GDM1 (cell line): Measurements from ENCODE around the gene RAD51AP1.

ENCODE experiments used
- DNase-seq: peaks from one replicate; lab custom pipeline; 2025; lab: John Stamatoyannopoulos, UW

RAD51AP1 gene

DNA sequence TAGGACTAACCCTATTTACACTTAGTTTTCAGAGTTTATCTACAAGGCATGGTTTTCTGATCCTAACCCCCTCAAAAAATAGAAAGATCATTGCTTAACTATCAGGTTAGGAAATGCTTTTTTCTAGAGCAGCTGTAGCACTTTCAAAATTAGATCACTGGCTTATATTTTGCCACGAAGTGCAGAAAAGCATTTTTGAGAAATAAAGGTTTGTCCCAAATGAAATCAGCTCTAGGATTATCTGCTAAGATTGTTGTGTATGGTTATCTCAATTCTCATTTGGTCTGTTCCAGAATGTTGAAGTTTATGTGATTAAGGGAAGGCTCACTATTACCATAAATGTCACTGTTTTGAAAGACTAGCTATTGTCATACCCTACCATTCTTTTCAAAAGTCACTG lies 13.5 kb downstream of the RAD51AP1 start:
- no peak for DNase-seq

DNA sequence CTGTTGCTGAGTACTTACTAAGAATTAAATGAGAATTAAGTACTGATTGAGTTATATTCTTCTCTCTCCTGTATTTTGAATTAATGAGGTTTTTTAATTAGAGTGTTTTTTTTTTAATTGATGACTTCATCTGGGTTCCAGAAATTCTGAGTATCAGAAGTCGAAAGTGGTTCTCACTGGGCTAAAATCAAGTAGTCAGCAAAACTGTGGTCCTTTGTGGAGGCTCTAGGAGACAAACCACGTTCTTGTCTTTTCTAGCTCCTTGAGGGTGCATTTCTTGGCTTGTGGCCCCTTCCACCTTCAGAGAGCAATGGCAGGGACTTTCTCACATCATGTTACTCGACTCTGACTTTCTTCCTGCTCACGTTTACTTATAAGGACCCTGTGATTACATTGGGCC lies 15.3 kb downstream of the RAD51AP1 start:
- no peak for DNase-seq

DNA sequence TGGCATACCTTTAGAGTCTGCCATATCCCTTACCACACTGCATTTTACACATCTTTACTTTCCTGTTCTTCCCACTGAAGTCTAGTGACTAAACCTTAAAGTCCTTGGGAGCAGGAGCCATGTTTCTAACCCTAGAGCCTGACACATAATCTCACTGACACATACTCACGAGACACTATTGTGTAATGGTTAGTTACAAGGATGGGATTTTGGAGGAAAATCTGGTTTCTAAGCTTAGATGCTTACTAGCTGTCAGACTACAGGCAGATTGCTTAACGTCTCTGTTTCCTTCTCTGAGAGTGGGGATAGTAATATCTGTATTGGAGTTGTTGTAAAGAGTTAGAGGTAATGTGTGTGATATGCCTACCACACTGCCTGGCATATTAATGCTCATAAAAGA lies 17.1 kb downstream of the RAD51AP1 start:
- no peak for DNase-seq

DNA sequence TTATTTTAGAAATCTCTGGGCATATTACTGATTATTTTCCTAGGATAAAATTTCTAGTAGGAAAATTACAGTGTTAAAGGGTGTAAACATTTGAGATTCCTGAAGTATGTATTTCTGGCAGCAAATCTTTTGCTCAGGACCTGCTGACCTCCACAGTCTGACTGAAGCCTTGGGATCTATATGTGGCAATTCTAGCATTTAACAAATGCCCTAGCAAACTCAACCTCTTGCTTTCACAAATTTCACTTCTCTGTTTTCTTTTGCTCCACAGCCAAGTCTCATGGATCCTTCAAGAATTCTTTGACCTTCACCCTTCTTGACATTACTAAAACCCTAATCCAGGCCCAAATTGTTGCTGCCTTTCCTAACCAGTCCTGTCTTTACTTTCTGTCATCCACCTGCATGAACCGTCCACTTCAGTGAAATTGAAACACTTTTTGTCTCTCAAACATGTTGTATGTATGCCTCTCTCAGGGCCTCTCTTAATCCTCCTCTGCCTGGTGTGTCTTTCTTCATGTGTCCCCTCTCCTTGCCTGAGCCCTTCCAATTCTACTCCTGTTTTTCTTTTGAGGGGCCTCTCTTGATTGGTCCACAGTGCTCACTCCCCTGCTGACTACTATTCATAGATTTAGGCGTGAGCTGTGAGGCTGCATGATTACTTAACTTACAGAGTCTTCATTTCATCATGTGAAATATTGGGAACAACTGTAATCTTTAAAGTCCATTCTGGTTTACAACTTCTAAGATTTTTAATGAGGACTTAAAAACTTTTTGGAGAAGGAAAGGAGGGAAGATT lies 18.2 kb downstream of the RAD51AP1 start:
- DNase-seq, result no peak

DNA sequence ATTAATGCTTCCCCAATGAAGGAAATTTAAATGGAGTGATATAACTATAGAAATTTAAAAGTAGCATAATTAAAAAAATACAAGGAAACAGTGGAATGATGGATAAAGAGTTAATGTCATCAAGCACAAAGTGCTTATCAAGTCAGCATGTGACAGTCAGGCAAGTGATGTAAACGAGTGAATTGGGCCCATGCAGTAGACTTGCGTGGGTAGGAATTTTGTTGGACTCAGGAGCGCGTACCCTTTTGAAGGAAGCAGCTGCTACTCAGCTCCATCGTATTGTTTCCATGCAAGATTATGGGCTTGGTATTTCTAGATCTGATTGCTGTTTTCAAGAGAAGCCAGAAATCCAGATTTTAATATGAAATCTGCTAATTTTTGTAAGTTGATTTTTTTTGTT lies 18.9 kb downstream of the RAD51AP1 start:
- no peak for DNase-seq

DNA sequence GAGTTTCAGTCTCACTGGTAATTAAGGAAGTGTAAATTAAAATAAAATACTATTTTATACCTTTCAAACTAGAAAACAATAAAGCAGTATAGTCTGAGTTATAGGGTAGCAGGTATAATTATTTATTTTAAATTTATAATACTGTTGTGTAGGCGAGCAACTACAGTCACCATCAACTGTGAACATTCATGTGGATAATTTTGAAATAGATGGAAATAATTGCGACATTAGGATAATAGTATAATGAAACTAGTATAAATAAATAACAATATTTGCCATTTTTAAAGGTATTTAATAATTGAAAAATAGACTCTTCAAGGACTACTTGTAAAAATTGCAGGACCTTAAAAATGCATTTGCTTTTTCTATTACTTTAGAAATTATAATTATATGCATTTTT lies 19.5 kb downstream of the RAD51AP1 start:
- DNase-seq, result no peak

DNA sequence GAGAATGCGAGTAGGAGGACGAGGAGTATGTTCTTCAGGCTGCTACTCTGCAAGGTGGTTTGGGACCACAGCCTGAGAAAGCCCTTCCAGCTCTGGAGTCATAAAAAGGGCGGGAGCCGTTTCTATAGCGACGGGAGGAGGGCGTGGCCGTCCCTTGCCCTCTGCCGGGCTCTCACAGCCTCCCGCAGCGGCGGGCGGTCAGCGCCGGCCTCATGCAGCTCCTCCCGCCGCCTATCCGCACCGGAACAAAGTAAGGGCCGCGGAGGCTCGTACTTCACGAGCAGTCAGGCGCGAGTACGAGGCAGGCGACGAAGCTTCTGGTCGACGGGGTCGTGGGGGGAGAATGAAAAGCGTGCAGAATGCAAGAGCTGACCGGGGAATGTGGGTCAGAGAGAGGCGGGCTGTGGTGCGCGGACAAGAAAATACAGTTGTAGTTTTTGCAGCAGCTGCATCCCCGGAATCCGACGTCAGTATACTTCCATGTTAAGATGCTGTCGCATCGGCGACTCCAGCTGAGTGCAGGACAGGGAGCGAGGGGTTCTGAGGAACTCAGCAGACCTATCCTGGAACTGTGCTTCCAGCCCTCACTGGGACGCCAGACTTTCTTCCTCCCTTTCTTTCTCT lies 23.5 kb downstream of the RAD51AP1 start, which contains the start of gene DYRK4:
Gene DYRK4 (plus strand): TSS at position 175 of the 624 bp plus-strand sequence. CDS start 38 bp downstream, at position 213.
- DNase-seq, result no peak

DNA sequence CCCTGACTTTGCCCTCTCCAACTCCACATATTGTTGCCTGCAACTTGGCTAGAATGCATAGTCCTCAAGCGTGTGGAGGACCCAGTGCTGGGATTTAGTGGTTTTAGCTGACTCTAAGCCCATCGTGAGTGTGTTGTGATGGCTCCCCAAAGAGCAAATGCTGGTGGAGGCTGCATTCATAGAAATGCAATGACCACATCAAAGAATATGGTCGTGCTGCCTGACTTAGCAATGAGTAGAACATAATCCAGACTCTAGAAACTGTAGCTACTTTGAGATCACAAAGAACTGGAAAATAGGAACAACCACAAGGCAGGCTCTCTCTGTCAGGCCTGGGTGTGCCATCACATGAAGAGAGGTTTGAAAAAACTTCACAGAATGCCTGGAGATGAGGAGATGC lies 24.6 kb downstream of the RAD51AP1 start:
- DNase-seq, result no peak

DNA sequence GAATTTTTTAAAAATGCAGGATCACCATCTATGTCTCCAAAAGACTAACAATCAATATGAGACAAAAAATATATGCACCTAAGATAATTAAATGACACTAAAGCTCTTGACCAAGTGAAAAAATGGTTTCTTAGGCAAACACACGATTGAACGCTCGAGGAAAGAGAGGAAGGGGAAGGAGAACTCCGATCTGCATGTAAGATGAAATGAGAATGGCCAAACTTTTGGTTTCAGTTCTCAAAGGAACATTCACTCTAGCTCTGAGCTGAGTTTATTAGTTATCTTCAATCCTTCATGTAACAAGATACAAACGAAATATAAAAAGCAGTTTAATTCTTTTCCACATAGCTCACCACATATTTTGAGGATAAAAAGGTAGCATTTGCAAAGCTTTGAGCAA lies 26.1 kb downstream of the RAD51AP1 start:
- no peak for DNase-seq

DNA sequence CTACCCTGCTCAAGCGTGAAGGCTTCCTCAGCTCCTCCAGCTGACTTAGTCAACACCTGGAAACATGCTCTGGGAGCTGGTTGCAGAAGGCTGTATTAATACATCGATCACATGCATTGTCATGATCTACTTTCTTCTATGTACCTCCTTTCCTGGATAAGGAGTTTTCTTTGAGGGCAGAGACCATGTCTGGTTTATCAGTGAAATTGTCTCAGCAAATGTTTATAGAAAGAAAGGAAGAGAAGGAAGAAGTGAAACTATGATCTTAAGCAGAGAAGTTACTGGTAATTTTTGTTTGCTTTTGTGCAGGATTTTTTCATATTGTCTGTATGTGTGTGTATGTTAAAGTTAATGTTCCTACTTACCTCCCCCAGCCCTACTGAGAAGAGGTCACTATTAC lies 27.8 kb downstream of the RAD51AP1 start:
- no peak for DNase-seq

DNA sequence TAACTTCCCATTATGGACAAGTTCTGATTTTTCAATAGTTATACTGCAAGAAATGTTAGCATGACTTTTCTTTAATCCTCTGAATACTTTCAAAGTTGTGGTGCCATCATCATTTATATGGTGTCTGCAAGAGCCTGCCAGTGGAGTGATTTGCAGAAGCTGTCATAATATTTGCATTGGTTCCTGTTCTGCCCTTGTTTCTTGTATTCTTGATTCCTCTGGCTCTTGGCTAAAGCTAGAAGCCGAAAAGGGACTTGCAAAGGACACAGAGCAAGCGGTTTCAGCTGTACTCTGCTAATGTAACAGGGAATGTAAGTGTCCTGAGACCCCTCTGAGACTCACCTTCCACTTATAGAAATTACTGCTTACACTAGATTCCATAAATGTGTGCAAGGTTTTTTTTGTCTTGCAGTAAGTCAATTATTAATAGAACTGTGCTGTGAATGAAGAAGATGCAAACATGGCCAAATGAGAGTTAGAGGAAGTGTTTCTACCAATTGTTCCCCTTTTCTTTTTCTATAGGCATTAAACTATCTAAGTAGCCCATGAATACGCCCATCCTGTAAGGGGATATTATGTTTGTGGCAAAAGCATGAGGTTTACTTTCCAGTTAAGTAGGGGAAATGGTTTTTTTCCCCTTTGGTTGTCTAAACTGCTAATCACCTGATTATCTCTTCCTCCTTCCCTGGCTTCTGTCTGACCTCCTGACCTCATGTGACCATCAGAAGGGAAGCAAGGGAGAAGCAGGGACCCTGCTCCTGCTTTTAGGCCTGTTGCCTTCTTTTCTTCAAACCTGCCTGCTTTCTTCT lies 28.6 kb downstream of the RAD51AP1 start:
- peak; percentile 19 for DNase-seq

DNA sequence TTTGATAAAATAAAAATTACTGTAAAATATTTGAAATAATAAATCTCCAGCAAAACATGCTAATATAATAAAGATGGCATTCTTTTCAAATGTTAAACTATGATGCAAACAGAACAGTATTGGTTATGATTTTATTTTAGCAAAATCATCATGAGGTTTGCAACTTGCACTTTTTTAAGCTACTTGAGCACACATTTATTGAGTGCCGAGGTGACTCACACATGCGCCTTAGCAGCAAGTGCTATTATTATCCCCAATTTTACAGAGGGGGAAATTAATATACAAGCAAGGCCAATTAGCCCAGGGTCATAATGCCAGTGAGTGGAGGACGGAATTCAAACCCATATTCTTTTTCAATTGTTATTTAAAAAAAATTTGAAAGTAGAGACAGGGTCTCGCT lies 30.6 kb downstream of the RAD51AP1 start:
- no peak for DNase-seq

DNA sequence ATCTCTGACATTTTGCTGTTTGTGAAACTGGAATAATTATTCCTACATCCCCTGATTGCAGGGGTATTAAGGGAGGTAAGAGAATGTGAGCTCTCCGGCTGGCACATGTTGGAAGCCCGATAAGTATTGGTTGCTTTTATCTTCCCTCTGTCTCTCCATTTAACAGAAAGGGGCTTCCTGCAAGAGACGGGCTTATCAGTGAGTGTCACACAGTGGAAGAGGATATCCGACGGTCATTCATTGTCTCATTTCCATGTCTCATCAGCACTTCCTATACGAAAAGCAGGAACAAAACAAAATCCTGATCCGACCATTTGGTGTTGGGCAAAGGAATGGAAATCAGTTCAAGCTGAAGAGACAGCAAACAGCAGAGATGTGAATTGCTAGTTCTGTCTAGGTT lies 34.0 kb downstream of the RAD51AP1 start:
- DNase-seq, result no peak

DNA sequence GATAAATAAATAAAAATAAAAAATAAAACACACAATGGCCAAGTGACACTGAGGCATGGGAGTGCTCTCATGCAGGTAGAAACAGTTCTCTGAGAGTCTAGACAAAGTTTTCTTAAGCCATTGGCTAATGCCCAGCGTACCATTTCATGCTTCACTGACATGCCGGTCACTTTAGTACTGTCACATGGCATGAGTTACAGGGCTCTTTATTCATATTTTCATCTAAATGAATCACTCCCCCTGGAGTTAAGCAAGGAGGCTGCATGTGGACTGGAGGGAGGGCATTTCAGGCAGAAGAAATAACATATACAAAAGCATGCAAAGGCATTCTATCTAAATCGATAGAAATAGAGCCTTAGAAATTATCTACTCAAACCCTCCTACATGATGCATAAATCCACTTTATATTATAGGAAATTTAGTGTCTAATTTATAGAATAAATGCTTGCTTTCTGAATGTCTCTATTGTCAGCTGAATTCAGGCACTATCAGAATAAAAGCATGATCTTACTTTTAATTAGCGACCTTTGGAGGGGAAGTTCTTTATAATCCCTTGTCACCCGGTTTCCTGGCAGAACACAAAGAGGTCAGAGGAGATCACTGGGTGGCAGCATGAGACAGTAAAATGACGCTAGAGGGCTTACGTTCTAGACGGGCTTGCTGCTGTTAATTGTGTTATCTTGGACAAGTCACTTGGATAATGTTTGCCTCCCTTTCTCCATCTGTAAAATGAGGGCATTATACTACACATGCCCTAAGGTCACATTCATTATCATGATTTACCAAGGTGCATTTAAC lies 40.8 kb downstream of the RAD51AP1 start:
- peak; percentile 34 for DNase-seq

DNA sequence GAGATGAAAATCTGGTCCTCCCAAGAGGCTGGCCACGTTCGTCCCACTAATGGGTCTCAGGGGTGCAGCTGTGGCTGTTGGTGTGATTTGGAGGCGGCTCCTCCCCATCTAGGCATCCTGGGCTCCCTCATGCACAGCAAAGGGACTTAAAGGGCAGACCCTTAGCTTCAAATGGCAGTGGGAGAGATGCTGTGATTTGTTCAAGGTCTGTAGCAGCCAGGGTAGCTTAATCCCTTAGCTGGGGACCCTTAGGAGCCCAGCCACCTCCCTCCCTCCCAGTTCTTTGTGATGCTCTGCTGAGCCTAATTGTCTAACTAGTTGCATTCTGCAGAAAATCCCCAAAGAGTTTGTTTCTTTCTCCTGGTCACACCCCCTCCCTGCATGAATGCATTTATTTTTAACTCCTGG lies 41.6 kb downstream of the RAD51AP1 start:
- DNase-seq, result no peak

DNA sequence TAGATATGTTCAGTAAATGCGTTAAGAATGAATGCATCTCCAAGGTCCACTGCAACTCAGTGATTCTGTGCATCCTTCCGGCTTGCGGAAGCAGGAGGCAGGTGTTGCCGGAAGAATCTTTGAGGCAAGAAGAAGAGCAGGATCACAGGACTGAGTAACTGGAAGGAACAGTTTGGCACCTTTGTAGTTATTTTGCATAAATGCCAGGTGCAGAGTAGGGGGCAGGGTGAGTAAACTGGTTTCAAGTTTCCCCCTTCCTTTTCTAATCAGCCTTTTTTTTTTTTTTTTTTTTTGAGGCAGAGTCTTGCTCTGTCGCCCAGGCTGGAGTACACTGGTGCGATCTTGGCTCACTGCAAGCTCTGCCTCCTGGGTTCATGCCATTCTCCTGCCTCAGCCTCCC lies 45.6 kb downstream of the RAD51AP1 start:
- DNase-seq, result no peak

DNA sequence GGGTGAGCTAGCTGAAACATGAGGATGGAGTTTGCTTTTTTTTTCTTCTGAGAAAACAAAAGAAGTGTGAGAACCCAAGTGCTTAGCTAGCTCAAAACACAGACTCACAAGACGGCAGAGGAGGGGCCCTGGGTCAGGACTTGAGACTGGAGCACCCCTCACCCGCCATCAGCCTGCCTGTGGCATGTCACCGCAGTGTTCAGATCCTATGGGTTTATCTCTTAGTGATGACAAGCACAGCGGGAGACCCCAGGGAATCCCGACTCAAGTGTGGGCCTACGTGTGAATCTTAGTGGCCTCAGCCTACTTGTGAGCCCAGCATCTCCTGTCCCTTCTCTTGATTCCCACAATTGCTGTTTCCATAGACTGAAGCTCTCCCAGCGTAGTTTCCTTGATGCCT lies 46.2 kb downstream of the RAD51AP1 start:
- no peak for DNase-seq

DNA sequence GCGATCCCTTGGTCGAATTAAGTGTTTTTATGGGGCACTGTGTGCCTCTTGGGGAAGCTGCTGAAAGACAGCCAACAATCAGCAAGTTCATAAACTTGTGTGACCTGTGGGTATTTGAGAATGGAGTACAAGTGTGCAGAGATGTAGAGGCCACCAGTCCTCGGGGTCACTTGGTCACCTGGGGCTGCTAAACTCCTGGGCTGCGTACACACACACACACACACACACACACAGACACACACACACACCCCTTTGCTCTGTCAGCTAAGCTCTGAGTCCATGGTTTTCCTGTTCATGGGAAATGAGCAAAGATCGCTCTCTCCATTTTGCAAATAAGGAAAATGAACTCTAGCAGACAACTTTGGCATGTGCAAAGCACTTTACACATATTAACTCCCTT lies 47.8 kb downstream of the RAD51AP1 start:
- DNase-seq, result no peak

DNA sequence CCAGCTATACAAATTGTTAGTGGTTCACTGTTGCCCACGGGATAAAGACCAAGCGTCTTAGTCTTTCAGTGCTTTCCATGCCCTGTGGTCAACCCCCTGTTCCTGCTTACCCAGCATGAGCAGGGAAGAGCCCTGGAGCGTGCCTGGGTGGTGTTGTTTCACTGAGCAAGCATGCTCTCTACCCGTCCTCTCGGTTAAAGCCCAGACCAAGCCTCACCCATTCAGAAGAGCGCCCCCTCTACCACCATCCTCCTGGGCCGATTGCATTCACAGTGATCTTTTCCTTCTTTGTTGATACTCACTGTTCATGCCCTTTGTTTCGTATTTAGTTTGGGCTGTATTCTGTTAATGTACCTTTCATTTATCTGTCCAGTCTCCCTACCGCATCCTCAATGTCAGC lies 48.4 kb downstream of the RAD51AP1 start:
- no peak for DNase-seq

DNA sequence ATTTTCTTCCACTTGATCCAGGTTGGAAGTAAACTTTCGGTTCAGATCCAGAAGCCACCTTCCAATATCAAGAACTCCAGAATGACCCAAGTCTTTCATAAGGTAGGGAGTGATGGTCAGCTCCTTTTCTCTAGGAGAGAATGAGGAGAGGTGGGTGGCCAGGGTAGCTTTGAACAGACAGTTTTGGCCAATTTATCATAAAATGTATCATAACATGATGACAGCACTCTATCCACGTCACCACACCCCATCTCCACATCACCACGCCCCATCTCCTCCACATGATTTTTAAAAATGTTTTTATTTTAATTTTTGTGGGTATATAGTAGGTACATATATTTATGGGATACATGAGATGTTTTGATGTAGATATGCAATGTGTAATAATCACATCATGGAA lies 50.2 kb downstream of the RAD51AP1 start:
- DNase-seq, result no peak

DNA sequence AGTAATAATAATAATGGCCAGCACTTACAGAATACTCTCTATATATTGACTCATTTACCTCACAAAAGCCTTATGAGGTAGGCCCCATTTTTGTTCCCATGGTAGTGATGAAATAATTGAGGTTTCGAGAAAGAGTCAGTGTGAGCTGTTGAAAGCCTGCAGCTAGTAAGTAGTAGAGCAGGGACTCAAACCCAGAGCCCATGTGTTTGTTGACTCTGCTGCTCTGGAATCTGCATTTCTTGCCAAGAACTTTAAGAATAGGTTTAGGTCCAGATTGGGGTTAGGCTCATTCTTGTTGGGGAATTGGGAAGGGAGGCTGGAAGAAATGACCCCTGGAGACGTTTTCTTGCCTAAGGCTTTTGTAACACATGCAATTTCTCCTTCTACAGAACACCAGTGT lies 51.3 kb downstream of the RAD51AP1 start:
- no peak for DNase-seq

DNA sequence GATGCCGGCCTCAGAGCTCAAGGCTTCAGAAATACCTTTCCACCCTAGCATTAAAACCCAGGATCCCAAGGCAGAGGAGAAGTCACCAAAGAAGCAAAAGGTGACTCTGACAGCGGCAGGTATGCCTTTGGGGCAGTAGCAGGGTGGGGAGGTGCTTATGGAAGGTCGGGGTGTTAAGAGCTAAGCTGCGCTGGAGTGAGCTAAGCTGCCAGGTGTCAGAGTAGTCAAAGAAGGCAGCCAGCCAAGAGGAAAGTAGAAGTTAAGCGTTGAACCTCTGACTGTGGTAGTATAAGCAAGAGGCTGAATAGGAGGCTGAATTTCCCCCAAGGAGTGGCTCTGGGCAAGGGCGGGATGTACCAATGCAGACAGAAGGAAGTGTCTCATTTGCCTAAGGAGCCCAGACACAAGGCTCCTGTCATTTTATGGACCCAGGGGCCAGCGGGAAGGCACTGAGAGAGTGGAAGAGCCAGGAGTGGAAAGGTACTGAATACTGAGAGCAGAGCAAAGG lies 52.5 kb downstream of the RAD51AP1 start:
- DNase-seq, result no peak
